A673 (cell line): ENCODE measurements around the gene RASGEF1C. TPM values are rescaled to one million over a fixed set of nuclear protein-coding genes. Genes with fewer than 3 reads are reported as not detected.
"Not testable (repeated sequence)": the region's sequence is repeated elsewhere in the genome, so short reads cannot be mapped to it uniquely, and the experiment has no call there.

Experiments
- BruUV-seq: library from RNA; stranded (reverse); fragments of 400-500 nt; replicated peaks from 2 replicates; lab custom pipeline; 2021; lab: Mats Ljungman, UMichigan
- CTCF ChIA-PET: fragments of 300-600 bp; sonication (Branson Sonifier 250); formaldehyde crosslinking; loops from one replicate; lab custom pipeline; 2022; ENCODE audit warnings: antibody characterized with exemption; lab: Charles Lee
- POLR2A ChIA-PET: fragments of 300-600 bp; sonication (Branson Sonifier 250); formaldehyde crosslinking; loops from one replicate; lab custom pipeline; 2022; ENCODE audit warnings: antibody characterized with exemption; ENCODE audit not compliant: low non-redundant PET; lab: Charles Lee
- DNase-seq: peaks from one replicate; pipeline ENCODE4 v3.0.0-alpha.2; 2015; ENCODE audit warnings: low spot score
- H3K27ac ChIP-seq: fragments of 200-600 bp; sonication (generic); 2 replicates; pipeline ENCODE4 v1.5.1; 2016; ENCODE audit warnings: mixed run types, low read depth, mild to moderate bottlenecking, mixed read lengths, antibody characterized with exemption, low read length; ENCODE audit not compliant: poor library complexity, severe bottlenecking
- H3K27me3 ChIP-seq: fragments of 200-600 bp; sonication (generic); replicated peaks from 2 replicates; pipeline ENCODE4 v1.6.1; 2017; ENCODE audit warnings: mixed run types, low read depth, mild to moderate bottlenecking, mixed read lengths, antibody characterized with exemption, low read length; ENCODE audit not compliant: insufficient read depth, poor library complexity
- H3K36me3 ChIP-seq: fragments of 200-600 bp; sonication (generic); 2 replicates; pipeline ENCODE4 v1.6.1; 2016; ENCODE audit warnings: mixed run types, mild to moderate bottlenecking, mixed read lengths, antibody characterized with exemption, low read length; ENCODE audit not compliant: insufficient read depth, poor library complexity, severe bottlenecking
- H3K4me1 ChIP-seq: fragments of 200-600 bp; sonication (generic); 2 replicates; pipeline ENCODE4 v1.6.1; 2017; ENCODE audit warnings: mixed run types, mild to moderate bottlenecking, mixed read lengths, antibody characterized with exemption, low read length; ENCODE audit not compliant: insufficient read depth, poor library complexity, severe bottlenecking
- H3K4me3 ChIP-seq: fragments of 200-600 bp; sonication (generic); 2 replicates; pipeline ENCODE4 v1.5.1; 2016; ENCODE audit warnings: low read depth, mixed run types, mild to moderate bottlenecking, mixed read lengths, low read length; ENCODE audit not compliant: poor library complexity, severe bottlenecking
- H3K9me3 ChIP-seq: fragments of 200-600 bp; sonication (generic); 2 replicates; pipeline ENCODE4 v1.6.1; 2016; ENCODE audit warnings: mixed run types, low read depth, mild to moderate bottlenecking, mixed read lengths, antibody characterized with exemption, low read length; ENCODE audit not compliant: poor library complexity, severe bottlenecking
- EZH2 ChIP-seq: fragments of 200-600 bp; sonication (generic); IDR thresholded peaks from 2 replicates; pipeline ENCODE4 v1.6.1; 2017; ENCODE audit warnings: borderline replicate concordance, low read depth, mild to moderate bottlenecking, mixed read lengths, antibody characterized with exemption, low read length; ENCODE audit not compliant: poor library complexity, severe bottlenecking
- intact Hi-C: fragments of 100-400 bp; cut with micrococcal nuclease; formaldehyde crosslinking; loops from one replicate; pipeline ENCODE4 v1.10.0; 2022; ENCODE audit not compliant: unreplicated experiment
- total RNA-seq: library from RNA; stranded (reverse); gene quantifications from 2 replicates; pipeline ENCODE4 v1.2.3, GENCODE V29; 2021
- TF ChIP-seq, protein P1 (sequence below): fragments of 300-800, 200-600 bp; sonication (generic); conservative IDR thresholded peaks from 2 replicates; pipeline ENCODE4 v1.5.1; 2017; ENCODE audit warnings: low read depth, mild to moderate bottlenecking, antibody characterized with exemption, low read length, moderate library complexity, mixed read lengths

The RASGEF1C gene
- total RNA-seq, 1 experiment from 2014 or later = not detected

DNA sequence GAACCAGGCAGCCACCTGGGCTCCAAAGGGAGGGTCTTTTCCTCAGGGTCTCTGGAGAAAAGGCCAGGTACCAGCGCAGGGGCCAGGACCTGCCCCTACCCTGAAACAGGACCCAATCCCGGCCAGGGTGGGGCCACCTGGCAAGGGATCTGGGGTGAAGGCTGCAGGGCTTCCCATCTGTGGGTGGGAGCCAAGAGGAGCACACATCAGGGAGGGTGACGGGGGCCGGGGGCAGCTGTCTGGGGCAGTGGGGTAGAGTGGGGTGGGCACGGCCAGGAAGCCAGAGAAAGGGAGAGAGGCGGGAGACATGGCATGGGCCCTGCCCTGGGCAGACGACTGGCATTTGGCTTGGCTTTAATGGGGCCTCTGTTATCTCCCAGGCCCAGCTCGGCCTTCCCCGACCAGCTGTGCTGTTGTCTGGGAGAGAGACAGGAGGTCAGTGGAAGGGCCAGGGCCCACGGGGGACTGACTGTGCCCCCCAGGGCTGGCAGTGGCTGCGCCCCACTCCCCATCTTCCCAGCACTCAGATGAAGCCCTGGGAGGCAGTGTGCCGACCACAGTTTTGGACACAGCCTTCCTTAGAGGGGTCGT is 80.2 kb downstream of the RASGEF1C start:
- H3K27ac ChIP-seq = no peak overlapping the region
- POLR2A ChIA-PET = no interaction called here
- intact Hi-C loops = loop anchor here (5.0 kb wide), 1 partner anchor 189 kb away; no protein-coding TSS in a partner anchor
- H3K9me3 ChIP-seq = no peaks in the 10 kb centered on the region
- no peaks in the 10 kb centered on the region for H3K36me3 ChIP-seq
- CTCF ChIA-PET = no interaction called here
- DNase-seq = no peak
- H3K27me3 ChIP-seq = peaks cover 12% of the 10 kb centered on the region
- peaks cover 8% of the 10 kb centered on the region for H3K4me1 ChIP-seq
- no TSS peak for BruUV-seq
- TF ChIP-seq EZH2 = no peak
- TF ChIP-seq, protein P1, sequence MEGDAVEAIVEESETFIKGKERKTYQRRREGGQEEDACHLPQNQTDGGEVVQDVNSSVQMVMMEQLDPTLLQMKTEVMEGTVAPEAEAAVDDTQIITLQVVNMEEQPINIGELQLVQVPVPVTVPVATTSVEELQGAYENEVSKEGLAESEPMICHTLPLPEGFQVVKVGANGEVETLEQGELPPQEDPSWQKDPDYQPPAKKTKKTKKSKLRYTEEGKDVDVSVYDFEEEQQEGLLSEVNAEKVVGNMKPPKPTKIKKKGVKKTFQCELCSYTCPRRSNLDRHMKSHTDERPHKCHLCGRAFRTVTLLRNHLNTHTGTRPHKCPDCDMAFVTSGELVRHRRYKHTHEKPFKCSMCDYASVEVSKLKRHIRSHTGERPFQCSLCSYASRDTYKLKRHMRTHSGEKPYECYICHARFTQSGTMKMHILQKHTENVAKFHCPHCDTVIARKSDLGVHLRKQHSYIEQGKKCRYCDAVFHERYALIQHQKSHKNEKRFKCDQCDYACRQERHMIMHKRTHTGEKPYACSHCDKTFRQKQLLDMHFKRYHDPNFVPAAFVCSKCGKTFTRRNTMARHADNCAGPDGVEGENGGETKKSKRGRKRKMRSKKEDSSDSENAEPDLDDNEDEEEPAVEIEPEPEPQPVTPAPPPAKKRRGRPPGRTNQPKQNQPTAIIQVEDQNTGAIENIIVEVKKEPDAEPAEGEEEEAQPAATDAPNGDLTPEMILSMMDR = no peak
- no peak overlapping the region for H3K4me3 ChIP-seq

DNA sequence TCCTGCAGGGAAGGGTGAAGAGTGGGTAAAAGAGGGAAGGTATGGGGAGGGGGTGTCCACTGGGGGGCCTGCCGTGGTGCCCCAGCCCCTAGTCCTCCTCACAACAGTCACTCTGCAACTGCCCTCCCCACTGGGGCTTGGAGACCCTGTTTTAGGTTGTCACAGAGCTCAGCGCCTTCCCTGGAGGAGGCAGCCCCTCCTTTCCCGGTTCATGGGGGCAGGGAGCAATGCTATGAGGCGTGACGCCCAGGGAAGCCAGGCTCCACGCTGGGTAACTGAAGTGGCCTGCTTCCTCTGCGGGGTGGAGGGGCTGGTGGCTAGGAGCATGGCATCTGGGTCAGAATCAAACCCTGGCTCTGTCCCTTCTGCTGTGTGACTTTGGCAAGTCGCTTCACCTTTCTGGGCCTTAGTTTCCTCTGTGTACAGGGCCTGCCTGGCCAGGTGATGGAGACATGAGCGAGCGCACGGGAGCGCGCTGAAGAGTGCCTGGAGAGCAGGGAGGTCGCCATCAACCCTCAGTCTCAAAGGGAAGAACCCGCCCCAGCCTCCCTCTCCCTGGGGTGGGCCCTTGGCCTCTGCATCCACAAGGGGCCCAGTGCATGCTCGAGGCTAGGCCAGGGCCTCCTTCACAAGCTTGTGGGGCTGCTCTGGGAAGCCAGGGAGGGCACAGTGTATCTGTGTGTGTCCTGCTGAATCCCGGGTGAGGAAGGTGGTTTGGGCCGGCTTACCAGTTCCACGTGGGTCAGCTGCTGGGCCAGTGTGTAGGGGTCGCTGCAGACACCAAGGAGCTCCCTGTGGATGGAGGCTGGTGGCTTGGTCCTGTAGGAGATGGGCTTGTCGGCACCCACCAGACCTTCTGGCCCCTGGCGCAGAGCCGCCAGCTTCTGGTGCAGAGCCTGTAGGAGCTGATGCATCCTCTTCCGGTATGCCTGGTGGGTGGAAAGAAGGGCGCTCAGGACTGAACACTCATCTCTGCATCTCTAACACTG is 81.0 kb downstream of the RASGEF1C start:
- DNase-seq = peak; percentile 9
- TF ChIP-seq, protein P1 = no peak
- no peak for TF ChIP-seq EZH2
- Histone ChIP-seq H3K9me3 (no peaks in the 10 kb centered on the region), H3K27ac (no peak overlapping the region), H3K27me3 (peaks cover 20% of the 10 kb centered on the region), H3K4me3 (peak overlapping the region; percentile 40), H3K36me3 (no peaks in the 10 kb centered on the region), H3K4me1 (peaks cover 8% of the 10 kb centered on the region)
- CTCF ChIA-PET = interaction anchor here (0.6 kb wide), 1 partner anchor 343 kb away, joined by 3 read pairs; no protein-coding TSS in a partner anchor
- intact Hi-C loops = loop anchor here (1.0 to 5.0 kb wide), 2 partner anchors 189 to 343 kb away; no protein-coding TSS in a partner anchor
- POLR2A ChIA-PET = no interaction called here
- BruUV-seq = no TSS peak

DNA sequence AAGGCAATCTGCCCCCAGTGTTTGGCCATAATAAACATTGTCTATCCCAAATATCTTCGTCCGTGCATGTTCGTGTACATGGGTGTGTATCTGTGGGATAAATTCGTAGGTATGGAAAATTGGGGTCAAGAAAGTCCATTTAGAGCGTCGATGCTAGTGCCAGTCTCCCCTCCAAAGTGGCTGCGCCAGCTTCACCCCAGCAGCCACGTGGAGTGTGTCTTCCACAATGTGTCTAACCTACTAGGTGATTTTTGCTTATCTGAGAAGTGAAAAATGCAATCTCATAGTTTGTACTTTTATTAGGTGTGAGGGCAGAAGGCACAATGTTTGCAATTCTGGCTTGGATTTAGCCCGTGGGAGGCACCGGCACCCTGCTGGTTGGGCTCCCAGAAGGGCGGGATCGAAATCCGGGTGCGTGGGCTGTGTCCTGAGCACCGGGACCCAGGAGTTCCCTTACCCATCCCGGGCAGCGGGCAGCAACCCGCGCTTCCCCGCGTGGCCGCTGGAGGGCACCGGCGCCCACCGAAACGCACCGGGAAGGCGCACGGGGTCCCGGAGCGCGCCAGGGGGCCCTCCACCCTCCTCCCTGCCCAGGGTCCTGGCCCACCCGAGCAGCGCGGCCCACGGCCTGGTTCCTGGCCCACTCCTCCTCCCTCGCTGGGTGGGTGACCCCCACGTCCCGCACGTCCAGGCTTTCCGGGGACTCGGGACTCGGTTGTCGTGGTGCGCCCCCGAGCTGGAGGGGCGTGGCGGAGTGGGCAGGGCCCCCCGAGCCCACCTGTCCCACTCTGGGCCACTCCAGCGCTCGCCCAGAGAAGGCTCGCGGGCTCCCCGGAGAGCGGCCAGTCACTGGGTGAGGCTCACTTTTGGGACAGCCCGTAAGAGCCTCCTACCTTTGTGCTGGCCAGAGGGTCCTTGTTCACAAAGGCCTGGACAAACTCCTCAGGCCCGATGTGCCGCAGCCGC is 82.0 kb downstream of the RASGEF1C start:
- DNase-seq = peak; percentile 10
- POLR2A ChIA-PET = no interaction called here
- H3K9me3 ChIP-seq = no peaks in the 10 kb centered on the region
- H3K27me3 ChIP-seq = peaks cover 21% of the 10 kb centered on the region
- no peaks in the 10 kb centered on the region for H3K36me3 ChIP-seq
- intact Hi-C loops = loop anchor here (1.0 to 5.0 kb wide), 2 partner anchors 190 to 344 kb away; no protein-coding TSS in a partner anchor
- peaks cover 8% of the 10 kb centered on the region for H3K4me1 ChIP-seq
- H3K27ac ChIP-seq = no peak overlapping the region
- CTCF ChIA-PET = interaction anchor here (0.6 kb wide), 1 partner anchor 344 kb away, joined by 3 read pairs; no protein-coding TSS in a partner anchor
- H3K4me3 ChIP-seq = peak overlapping the region; percentile 40
- BruUV-seq = no TSS peak
- no peak for TF ChIP-seq EZH2
- TF ChIP-seq, protein P1 = peak; percentile 78

DNA sequence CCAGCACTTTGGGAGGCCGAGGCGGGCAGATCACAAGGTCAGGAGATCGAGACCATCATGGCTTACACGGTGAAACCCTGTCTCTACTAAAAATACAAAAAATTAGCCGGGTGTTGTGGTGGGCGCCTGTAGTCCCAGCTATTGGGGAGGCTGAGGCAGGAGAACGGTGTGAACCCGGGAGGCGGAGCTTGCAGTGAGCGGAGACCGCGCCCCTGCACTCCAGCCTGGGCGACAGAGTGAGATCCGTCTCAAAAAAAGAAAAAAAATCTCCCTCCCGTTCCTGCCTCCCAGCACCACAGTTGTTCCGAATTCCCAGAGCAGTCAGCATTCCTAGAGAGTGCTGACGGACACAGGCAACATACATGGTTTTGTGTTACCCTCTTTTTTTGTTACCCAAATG is 82.9 kb downstream of the RASGEF1C start:
- not testable (repeated sequence) for BruUV-seq

More for the DNA sequence above, 82.9 kb downstream of the RASGEF1C start:
- DNase-seq, H3K4me1 ChIP-seq, H3K9me3 ChIP-seq, H3K36me3 ChIP-seq, CTCF ChIA-PET, H3K4me3 ChIP-seq, H3K27ac ChIP-seq, POLR2A ChIA-PET: not testable (repeated sequence)
- peaks cover 21% of the 10 kb centered on the region for H3K27me3 ChIP-seq
- intact Hi-C loops = loop anchor here (5.0 kb wide), 1 partner anchor 191 kb away; no protein-coding TSS in a partner anchor
